Ishikawa (cell line): ENCODE results near the gene NAV3.

Experiments used
- CEBPB ChIP-seq: IDR thresholded peaks from 2 replicates; pipeline ENCODE4 v1.6.1; 2012
- CREB1 ChIP-seq: IDR thresholded peaks from 2 replicates; pipeline ENCODE4 v1.6.1; 2012; ENCODE audit warnings: low read depth
- EGR1 ChIP-seq: IDR thresholded peaks from 2 replicates; pipeline ENCODE4 v1.6.1; 2012
- EP300 ChIP-seq: IDR thresholded peaks from 2 replicates; pipeline ENCODE4 v1.6.1; 2012; ENCODE audit warnings: borderline replicate concordance
- FOXM1 ChIP-seq: IDR thresholded peaks from 2 replicates; pipeline ENCODE4 v1.6.1; 2012; ENCODE audit warnings: low read depth, borderline replicate concordance
- MAX ChIP-seq: IDR thresholded peaks from 2 replicates; pipeline ENCODE4 v1.6.1; 2012
- NFIC ChIP-seq: IDR thresholded peaks from 2 replicates; pipeline ENCODE4 v1.6.1; 2012
- RAD21 ChIP-seq: IDR thresholded peaks from 2 replicates; pipeline ENCODE4 v1.6.1; 2012; ENCODE audit warnings: low read depth
- REST ChIP-seq: IDR thresholded peaks from 2 replicates; pipeline ENCODE4 v1.6.1; 2012; ENCODE audit warnings: low read depth, mild to moderate bottlenecking
- TAF1 ChIP-seq: IDR thresholded peaks from 2 replicates; pipeline ENCODE4 v1.6.1; 2012; ENCODE audit warnings: low read depth, mild to moderate bottlenecking
- TCF12 ChIP-seq: IDR thresholded peaks from 2 replicates; pipeline ENCODE4 v1.6.1; 2012; ENCODE audit warnings: low read depth
- TEAD4 ChIP-seq: IDR thresholded peaks from 2 replicates; pipeline ENCODE4 v1.6.1; 2012
- USF1 ChIP-seq: IDR thresholded peaks from 2 replicates; pipeline ENCODE4 v1.6.1; 2012
- YY1 ChIP-seq: IDR thresholded peaks from 2 replicates; pipeline ENCODE4 v1.6.1; 2012; ENCODE audit warnings: low read depth
- ZBTB7A ChIP-seq: IDR thresholded peaks from 2 replicates; pipeline ENCODE4 v1.6.1; 2012; ENCODE audit warnings: low read depth

NAV3 gene

GRCh38 chr12:77845831-77846230, 15.1 kb downstream of the NAV3 start:
- TF ChIP-seq USF1, result no peak
- no peak for TF ChIP-seq FOXM1
- TF ChIP-seq CREB1, result no peak
- no peak for TF ChIP-seq RAD21
- no peak for TF ChIP-seq TEAD4
- TF ChIP-seq REST, result no peak
- TF ChIP-seq EGR1, result no peak
- TF ChIP-seq NFIC, result no peak
- TF ChIP-seq EP300, result no peak

GRCh38 chr12:77847060-77847541, 16.4 kb downstream of the NAV3 start:
- TF ChIP-seq ZBTB7A (no peak), CEBPB (no peak), MAX (no peak), EP300 (no peak), TAF1 (no peak), TCF12 (no peak), USF1 (no peak), CREB1 (no peak), EGR1 (no peak), TEAD4 (no peak)

- TF ChIP-seq ZBTB7A (no peak), TCF12 (no peak), USF1 (no peak), RAD21 (no peak), EP300 (no peak), YY1 (no peak), TEAD4 (no peak), NFIC (no peak), FOXM1 (no peak), REST (no peak), CEBPB (no peak), TAF1 (no peak)
Measured at GRCh38 chr12:77847680-77848431, 17.2 kb downstream of the NAV3 start.

- no peak for TF ChIP-seq REST
- TF ChIP-seq EP300, result no peak
- no peak for TF ChIP-seq NFIC
- no peak for TF ChIP-seq CEBPB
- TF ChIP-seq FOXM1, result no peak
- TF ChIP-seq TCF12, result no peak
- TF ChIP-seq MAX, result no peak
- no peak for TF ChIP-seq CREB1
- no peak for TF ChIP-seq TAF1
Measured at GRCh38 chr12:77850129-77850528, 19.4 kb downstream of the NAV3 start.
